ENCODE data around the gene NLGN3. TPM values are rescaled to one million over a fixed set of nuclear protein-coding genes. Genes with fewer than 3 reads are reported as not detected.

NLGN3 gene
- total RNA-seq, 2 experiments from 2014 or later: 0.57 to 1.3 TPM

- BruUV-seq (replicated peaks): TSS peak; percentile 92
- no peaks in the 10 kb centered on the region for H3K79me2 ChIP-seq (ENCODE audit: insufficient read depth, low read depth, low read length)
- ChIA-PET CTCF (ENCODE audit: unreplicated experiment) (interaction anchor here (0.6 kb wide), 1 partner anchor 16 kb away, joined by 3 read pairs; no protein-coding TSS in a partner anchor), POLR2A (interaction anchor here (0.5 to 1.7 kb wide), 13 partner anchors 12 to 529 kb away, joined by 3 to 10 read pairs (median 3); partner anchors contain the start of genes FOXO4, NONO and TAF1)
- DNase-seq (ENCODE audit: low spot score): peak; percentile 77
- H3K9me3 ChIP-seq (ENCODE audit: low read length): no peaks in the 10 kb centered on the region
- H3K27ac ChIP-seq (ENCODE audit: low read depth, low read length, poor library complexity, severe bottlenecking): peak within 1 kb of the TSS; percentile 58
- intact Hi-C loops (cut with micrococcal nuclease; ENCODE audit: unreplicated experiment): loop anchor here (10.0 kb wide), 1 partner anchor 166 kb away; the partner anchor contains the start of gene NONO
- no peaks in the 10 kb centered on the region for H4K20me1 ChIP-seq (ENCODE audit: insufficient read depth, low read length)
- H3K4me2 ChIP-seq (ENCODE audit: low read length): peak within 1 kb of the TSS; percentile 64
- no peaks in the 10 kb centered on the region for H3K9me2 ChIP-seq (ENCODE audit: insufficient read depth, low read length)
- peak within 1 kb of the TSS; percentile 67 for H2AFZ ChIP-seq (ENCODE audit: low read length)
- no peak for TF ChIP-seq EZH2phosphoT487 (IDR thresholded peaks at IDR 0.05; ENCODE audit: borderline replicate concordance, low read depth, low read length)
- TF ChIP-seq, protein P1, sequence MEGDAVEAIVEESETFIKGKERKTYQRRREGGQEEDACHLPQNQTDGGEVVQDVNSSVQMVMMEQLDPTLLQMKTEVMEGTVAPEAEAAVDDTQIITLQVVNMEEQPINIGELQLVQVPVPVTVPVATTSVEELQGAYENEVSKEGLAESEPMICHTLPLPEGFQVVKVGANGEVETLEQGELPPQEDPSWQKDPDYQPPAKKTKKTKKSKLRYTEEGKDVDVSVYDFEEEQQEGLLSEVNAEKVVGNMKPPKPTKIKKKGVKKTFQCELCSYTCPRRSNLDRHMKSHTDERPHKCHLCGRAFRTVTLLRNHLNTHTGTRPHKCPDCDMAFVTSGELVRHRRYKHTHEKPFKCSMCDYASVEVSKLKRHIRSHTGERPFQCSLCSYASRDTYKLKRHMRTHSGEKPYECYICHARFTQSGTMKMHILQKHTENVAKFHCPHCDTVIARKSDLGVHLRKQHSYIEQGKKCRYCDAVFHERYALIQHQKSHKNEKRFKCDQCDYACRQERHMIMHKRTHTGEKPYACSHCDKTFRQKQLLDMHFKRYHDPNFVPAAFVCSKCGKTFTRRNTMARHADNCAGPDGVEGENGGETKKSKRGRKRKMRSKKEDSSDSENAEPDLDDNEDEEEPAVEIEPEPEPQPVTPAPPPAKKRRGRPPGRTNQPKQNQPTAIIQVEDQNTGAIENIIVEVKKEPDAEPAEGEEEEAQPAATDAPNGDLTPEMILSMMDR (conservative IDR thresholded peaks at IDR 0.05; ENCODE audit: low read length): no peak
- H3K36me3 ChIP-seq (ENCODE audit: insufficient read depth, low read length): peaks cover 28% of the 10 kb centered on the region
- H3K4me1 ChIP-seq (ENCODE audit: insufficient read depth, low read length, poor library complexity, severe bottlenecking): peaks cover 27% of the 10 kb centered on the region
- H3K4me3 ChIP-seq (ENCODE audit: low read depth, low read length, poor library complexity, severe bottlenecking): peak within 1 kb of the TSS; percentile 81
Observed at GRCh38 chrX:71118032-71118984, 26.3 kb upstream of the NLGN3 start, which contains the start of gene MED12. Gene MED12, plus strand, starts transcription at chrX:71118596. Its CDS starts 159 bp downstream, at chrX:71118755.

- ChIA-PET CTCF (ENCODE audit: unreplicated experiment) (interaction anchor here (0.6 kb wide), 1 partner anchor 17 kb away, joined by 3 read pairs; no protein-coding TSS in a partner anchor), POLR2A (interaction anchor here (0.6 to 1.7 kb wide), 10 partner anchors 11 to 470 kb away, joined by 3 to 10 read pairs (median 3); partner anchors contain the start of genes FOXO4, NONO and TAF1)
- Histone ChIP-seq H3K36me3 (ENCODE audit: insufficient read depth, low read length) (peaks cover 33% of the 10 kb centered on the region), H3K9me2 (ENCODE audit: insufficient read depth, low read length) (no peaks in the 10 kb centered on the region), H3K4me1 (ENCODE audit: insufficient read depth, low read length, poor library complexity, severe bottlenecking) (peaks cover 21% of the 10 kb centered on the region), H4K20me1 (ENCODE audit: insufficient read depth, low read length) (no peaks in the 10 kb centered on the region), H3K4me3 (ENCODE audit: low read depth, low read length, poor library complexity, severe bottlenecking) (peak overlapping the region; percentile 81), H3K79me2 (ENCODE audit: insufficient read depth, low read depth, low read length) (no peaks in the 10 kb centered on the region), H2AFZ (ENCODE audit: low read length) (no peak overlapping the region), H3K9me3 (ENCODE audit: low read length) (no peaks in the 10 kb centered on the region), H3K4me2 (ENCODE audit: low read length) (peak overlapping the region; percentile 64), H3K27ac (ENCODE audit: low read depth, low read length, poor library complexity, severe bottlenecking) (no peak overlapping the region)
- DNase-seq (ENCODE audit: low spot score): no peak
- BruUV-seq (replicated peaks): no TSS peak
- TF ChIP-seq, protein P1 (conservative IDR thresholded peaks at IDR 0.05; ENCODE audit: low read length): no peak
- no peak for TF ChIP-seq EZH2phosphoT487 (IDR thresholded peaks at IDR 0.05; ENCODE audit: borderline replicate concordance, low read depth, low read length)
- intact Hi-C loops (cut with micrococcal nuclease; ENCODE audit: unreplicated experiment): loop anchor here (10.0 kb wide), 1 partner anchor 166 kb away; the partner anchor contains the start of gene NONO
Observed at GRCh38 chrX:71118985-71119535, 25.6 kb upstream of the NLGN3 start.
